Stimulated activated CD4-positive, alpha-beta T cell treated with anti-CD3 and anti-CD28 coated beads, Interleukin-2, amount 100 ng/mL, for 24 hours (primary cell): Measurements from ENCODE around the gene CCDC116.
"Not testable (repeated sequence)": the region's sequence is repeated elsewhere in the genome, so short reads cannot be mapped to it uniquely, and the experiment has no call there.

Source experiments
- DNase-seq, 2 donors: peaks; one replicate each; pipeline ENCODE4 v3.0.0-alpha.2; 2020

The CCDC116 gene

GRCh38 chr22:21652547-21653545, 20.3 kb downstream of the CCDC116 start:
- DNase-seq = no peak

DNA sequence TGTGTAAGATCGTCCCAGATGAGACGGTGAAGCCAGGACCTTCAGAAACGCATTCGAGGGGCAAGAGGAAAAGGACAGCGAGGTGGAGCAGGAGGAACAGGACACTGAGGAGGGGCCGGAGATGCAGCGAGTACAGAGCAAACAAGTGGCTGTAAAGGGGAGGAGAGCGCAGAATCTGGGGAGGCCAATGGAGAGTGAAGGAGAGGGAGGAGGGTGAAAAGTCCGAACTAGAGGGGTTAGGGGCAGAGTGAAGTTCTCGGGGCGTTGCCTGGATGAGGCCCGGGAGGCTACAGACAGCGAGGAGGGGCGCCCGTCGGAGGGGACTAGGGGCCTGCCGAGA, 24.4 kb downstream of the CCDC116 start:
- DNase-seq = no peak

GRCh38 chr22:21657360-21658032, 24.9 kb downstream of the CCDC116 start:
- DNase-seq = peak; percentile 82 to 87

- DNase-seq = no peak
Observed at GRCh38 chr22:21659864-21660525, 27.4 kb downstream of the CCDC116 start.

- DNase-seq = no peak
Observed at GRCh38 chr22:21660904-21661303, 28.3 kb downstream of the CCDC116 start.

GRCh38 chr22:21661991-21662390, 29.4 kb downstream of the CCDC116 start:
- DNase-seq = no peak

- DNase-seq = no peak
Observed at GRCh38 chr22:21663738-21664137, 31.2 kb downstream of the CCDC116 start.

- no peak for DNase-seq
Observed at GRCh38 chr22:21665047-21665851, 32.7 kb downstream of the CCDC116 start.

- no peak for DNase-seq
Observed at GRCh38 chr22:21666786-21667185, 34.2 kb downstream of the CCDC116 start.

DNA sequence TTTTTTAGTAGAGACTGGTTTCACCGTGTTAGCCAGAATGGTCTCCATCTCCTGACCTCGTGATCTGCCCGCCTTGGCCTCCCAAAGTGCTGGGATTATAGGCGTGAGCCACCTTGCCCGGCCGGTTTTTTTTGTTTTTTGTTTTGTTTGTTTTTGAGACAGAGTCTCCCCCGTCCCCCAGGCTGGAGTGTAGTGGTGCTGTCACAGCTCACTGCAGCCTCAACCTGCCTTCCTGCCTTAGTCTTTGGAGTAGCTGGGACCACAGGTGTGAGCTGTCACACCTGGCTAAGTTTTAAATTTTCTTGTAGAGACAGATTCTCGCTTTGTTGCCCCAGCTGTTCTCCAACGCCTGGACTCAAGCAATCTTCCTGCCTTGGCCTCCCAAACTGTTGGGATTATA, 36.5 kb downstream of the CCDC116 start:
- DNase-seq = no peak

- no peak for DNase-seq
Observed at GRCh38 chr22:21672107-21672629, 39.6 kb downstream of the CCDC116 start.

- no peak for DNase-seq
Observed at GRCh38 chr22:21673534-21674321, 41.2 kb downstream of the CCDC116 start.

DNA sequence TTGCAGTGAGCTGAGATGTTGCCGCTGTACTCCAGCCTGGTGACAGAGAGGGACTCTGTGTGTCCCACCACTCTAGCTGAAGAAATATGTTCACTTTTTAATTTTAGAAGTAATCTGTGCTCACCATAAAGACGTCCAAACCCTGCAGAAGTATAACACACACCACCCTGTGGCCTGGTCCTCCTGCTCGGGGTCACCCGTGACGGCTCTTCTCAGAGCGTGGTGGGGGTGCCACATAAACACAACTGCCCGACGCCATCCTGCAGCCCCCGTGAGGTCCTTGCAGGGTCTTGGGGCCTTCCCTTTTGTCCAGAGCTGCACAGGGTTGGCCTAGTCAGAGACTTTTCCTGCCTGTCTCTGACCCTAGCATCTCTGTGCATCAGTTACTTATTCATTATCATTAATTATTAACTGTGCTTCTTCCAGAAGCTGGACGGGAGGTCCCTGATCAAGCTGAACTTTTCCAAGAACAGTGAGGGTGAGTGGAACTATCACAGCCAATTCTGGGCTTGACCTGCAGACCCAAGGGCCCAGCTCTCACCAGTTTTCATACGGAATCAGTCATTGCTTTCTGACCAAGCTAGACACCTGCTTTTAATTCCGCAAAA, 42.2 kb downstream of the CCDC116 start:
- DNase-seq = no peak

- no peak for DNase-seq
Observed at GRCh38 chr22:21677606-21678443, 45.3 kb downstream of the CCDC116 start.

- DNase-seq = not testable (repeated sequence)
Observed at GRCh38 chr22:21678842-21679241, 46.3 kb downstream of the CCDC116 start.

- no peak for DNase-seq
Observed at GRCh38 chr22:21679383-21679782, 46.8 kb downstream of the CCDC116 start.

GRCh38 chr22:21680830-21681565, 48.4 kb downstream of the CCDC116 start:
- no peak for DNase-seq

DNA sequence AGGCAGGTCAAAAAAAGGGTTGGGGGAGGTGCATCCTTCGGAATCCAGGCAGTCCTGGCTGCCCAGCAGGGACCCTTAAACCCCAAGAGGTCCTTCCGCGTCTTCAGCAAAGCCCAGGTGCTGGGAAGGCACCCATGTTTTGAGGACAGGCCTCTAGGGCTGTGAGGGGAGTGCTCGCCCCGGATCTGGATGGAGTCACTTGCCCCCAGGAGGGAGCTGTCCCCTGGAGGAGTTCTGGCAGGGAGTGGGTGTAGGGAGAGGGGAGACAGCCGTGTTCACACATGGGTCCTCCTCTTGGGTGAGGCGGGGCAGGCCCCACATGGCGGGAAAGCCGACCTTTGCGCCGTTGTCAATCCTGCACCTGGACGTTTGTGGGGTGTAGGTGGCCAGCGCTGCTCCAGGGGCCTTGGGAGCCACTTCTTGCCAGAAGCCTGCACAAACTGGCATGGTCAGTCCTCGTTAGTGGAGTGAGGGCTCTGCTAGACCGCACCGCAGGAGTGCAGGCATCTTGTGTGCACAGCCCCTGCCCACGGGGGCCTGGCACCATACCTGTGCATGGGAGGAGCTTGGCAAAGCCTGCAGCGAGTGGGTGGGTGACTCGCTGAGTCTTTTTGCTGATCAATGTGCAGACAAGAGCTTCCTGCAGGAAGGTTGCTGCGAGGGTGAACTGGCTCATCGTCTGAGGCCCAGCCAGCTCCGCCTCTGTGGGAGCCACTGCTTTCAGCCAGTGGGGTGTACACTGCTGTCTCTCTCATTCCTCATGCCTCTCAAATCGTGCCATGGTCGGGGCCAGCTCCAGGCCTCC, 49.2 kb downstream of the CCDC116 start:
- DNase-seq = peak in 1 of 2 donors; percentile 15
